HG02588 (cell line): ENCODE results near the gene C21orf58.
"Not testable (repeated sequence)": the region's sequence is repeated elsewhere in the genome, so short reads cannot be mapped to it uniquely, and the experiment has no call there.

ENCODE experiments used
- ATAC-seq: cut with Tn5 transposase; IDR thresholded peaks from one replicate; pipeline ENCODE4 v1.9.1; 2021; ENCODE audit warnings: mild to moderate bottlenecking, moderate library complexity; ENCODE audit not compliant: unreplicated experiment

Gene C21orf58

DNA sequence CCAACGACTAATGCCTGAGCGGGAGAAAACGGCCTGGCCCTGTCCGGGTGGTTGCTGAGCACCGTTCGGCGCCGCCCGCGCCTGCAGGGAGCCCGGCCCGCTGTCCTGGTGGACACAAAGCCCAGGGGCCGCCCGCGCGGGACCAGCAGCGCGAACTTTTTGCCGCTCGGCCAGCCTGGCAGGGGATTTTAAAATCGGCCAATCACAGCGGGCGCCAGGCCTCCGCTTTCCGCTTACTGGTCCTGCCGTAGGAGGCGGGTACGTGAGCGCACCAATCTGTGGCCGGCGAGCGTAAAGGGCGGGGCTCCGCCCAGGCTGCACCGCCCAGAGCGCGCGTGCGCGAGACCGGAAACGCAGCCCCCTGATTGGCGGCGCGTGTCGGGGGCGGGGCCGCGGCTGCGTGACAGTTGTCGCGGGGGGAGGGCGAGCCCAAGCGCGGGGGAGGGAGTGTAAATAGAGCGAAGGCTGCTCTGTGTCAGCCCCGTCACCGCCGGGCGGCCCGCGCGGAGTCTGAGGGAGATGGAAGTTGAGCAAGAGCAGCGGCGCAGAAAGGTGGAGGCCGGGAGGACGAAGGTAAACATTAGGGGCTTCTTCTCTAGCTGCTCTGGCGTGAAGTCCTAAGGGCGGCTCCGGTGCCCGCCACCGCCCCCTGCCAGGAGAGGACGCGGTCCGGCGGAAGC lies at the start of gene C21orf58, which contains the start of gene PCNT:
Gene C21orf58, minus strand, starts transcription at position 161 of the 680 bp plus-strand sequence. CDS start 1,132 bp downstream, outside the sequence.
Gene PCNT, plus strand, starts transcription at position 447 of the 680 bp plus-strand sequence. Its CDS starts 73 bp downstream, at position 520.
- peak; percentile 78 for ATAC-seq

DNA sequence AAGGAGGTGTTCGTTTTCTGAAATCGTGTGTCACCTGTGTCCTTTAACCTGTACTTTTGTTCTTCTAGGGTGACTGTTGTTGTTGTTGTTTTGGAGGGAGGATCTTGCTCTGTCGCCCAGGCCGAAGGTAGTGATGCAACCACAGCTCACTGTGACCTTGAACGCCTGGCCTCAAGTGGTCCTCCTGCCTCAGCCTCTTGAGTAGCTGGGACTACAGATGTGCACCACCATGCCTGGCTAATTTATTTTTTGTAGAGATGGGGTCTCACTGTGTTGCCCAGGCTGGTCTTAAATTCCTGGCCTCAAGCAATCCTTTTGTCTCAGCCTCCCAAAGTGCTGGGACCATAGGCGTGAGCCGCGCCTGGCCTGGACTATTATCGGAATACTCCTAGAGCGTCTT lies 49.3 kb upstream of the C21orf58 start:
- ATAC-seq = not testable (repeated sequence)

DNA sequence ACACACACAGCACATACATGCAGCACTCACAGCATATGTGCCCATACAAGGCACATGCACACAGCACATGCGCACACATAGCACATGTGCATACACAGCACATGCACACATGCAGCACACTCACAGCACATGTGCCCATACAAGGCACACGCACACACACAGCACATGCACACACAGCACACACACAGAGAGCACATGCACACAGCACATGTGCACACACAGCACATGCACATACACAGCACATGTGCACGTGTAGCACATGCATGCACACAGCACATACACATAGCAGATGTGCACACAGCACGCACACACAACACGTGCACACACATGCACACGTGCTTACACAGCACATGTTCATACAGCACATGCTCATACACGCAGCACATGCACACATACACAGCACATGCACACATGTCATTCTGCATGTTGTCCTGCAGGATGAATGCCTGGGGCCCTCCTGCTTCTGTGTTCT lies 48.4 kb upstream of the C21orf58 start:
- ATAC-seq = no peak

DNA sequence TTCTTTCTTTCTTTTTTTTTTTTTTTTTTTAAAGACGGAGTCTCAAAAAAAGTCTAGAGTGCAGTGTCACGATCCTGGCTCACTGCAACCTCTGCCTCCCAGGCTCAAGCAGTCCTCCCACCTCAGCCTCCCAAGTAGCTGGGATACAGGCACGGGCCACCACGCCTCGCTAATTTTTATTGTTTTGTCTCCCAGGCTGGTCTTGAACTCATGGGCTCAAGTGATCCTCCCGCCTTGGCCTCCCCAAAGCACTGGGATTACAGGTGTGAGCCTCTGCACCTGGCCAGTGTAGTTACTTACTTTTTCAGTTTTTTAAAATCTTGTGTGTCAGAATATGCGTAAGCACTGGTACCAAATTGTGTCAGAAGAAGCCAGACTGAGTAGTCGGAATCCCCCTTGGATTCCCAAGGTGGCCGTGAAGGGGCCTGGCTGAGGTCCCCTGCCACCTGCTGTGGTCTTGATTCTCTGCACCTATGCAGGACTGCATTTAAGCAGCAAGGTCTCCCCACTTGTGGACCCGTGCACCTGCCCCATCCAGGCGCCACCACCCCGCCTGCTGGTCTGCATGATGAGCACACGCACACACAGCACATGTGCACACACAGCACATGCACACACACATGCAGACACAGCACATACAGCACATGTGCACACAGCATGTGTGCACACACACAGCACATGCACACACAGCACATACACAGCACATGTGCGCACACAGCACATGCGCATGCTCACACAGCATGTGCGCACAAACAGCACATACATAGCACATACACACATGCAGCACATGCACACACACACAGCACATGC lies 47.7 kb upstream of the C21orf58 start:
- no peak for ATAC-seq

DNA sequence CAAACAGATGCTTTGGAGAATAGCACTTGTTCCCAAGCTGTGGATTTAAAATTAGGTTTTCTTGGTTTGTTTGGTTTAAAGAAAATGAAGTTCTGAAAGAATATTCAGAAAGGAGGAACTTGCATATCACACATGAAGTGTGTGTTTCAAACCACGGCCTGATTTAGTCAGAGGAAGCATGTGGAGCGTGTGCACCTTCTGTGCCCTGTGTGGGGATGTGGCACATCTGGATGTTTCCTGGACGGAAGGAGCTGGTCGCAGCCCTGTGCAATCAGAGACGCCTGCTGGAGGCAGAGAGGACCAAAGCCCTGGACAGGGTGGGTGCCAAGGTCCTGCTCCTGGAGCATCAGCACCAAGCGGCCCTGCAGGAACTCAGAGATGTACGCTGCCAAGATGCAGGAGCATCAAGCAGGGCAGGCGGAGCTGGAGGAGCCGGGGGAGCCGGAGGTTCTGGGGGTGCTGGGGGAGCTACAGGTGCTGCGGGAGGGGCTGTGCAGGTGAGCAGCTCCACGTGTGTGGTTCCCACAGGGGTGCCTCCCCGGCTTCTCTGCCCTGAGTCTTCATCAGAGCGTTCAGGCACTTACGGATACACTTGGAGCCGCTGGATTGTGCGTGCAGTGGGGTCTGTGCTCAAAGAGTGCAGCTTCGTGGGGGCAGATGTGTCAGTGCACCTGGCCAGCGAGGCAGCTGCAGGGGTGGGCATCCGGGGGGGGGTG lies 46.0 kb upstream of the C21orf58 start:
- ATAC-seq = no peak

DNA sequence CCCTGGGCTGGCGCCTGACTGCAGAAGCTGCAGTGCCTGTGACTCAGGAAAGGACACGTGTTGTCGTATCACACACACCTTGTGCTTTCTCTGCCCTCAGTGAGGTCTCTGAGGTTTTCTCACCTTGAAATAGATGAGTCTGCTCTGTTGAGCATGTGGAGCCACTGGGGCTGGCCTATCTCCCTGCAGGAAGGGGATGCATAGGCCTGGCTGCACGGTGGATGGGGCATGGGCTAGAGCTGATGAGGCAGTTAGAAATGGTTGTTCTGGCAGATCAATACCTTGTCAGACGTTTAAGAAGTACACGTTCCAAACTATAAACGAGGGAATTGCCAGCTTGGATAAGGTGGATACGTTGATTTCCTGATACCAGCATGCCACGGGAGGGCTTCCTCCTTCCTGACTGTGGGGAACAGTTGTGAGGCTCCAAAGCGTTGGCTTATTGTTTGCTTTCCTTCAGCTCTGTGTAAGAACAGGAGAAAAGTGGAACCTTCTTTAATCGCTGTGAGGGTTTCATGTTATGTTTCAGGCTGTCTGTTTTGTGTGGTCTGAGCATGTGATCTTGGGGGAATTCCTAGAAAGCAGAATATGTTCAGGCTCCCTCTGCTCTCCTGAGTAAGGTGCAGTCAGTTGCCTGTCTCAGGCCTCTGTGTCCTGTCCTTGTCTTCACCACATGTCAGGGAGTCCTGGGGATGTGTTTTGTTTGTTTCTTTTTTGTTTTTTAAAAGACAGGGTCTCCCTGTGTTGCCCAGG lies 45.0 kb upstream of the C21orf58 start:
- ATAC-seq = peak; percentile 58

DNA sequence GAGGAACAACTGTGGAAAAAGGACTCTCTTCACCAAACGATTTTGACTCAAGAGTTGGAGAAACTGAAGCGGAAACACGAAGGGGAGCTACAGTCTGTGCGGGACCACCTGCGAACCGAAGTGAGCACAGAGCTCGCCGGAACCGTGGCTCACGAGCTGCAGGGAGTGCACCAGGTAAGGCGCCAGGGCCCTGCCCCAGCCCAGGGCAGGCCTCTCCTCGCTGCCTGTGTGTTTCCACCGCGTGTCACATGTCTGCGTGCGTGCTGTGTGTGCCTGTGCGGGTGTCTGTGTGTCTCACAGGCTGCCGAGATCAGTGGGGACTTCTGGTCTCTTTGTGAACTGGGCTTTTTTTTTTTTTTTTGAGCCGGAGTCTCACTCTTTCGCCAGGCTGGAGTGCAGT lies 43.3 kb upstream of the C21orf58 start:
- no peak for ATAC-seq

DNA sequence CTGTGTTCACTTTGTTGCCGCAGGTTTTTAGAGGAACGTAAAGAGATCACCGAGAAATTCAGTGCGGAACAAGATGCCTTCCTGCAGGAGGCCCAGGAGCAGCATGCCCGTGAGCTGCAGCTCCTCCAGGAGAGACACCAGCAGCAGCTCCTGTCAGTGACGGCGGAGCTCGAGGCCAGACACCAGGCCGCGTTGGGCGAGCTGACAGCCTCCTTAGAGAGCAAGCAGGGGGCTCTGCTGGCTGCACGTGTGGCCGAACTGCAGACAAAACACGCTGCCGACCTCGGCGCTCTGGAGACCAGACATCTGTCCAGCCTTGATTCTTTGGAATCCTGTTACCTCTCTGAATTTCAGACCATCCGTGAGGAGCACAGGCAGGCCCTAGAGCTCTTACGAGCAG lies 42.9 kb upstream of the C21orf58 start:
- no peak for ATAC-seq

DNA sequence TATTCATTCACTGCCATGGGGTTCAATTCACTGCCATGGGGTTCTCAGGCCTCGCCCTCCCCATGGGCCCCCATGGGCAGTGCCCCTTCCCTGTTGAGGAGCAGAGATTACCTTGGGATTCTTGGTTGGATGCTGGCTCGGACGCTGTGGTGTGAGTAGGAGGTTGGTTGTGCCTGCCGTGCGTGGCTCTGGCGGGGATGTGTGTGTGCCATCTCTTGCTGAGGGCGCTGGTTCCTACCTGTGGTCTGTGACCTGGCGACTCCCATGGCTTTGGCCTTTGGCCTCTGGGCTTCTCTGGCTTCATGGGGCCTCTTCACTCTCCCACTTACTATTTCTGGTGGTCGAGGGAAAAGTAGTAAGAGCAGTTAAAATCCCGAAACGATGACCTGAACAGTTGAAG lies 42.4 kb upstream of the C21orf58 start:
- no peak for ATAC-seq

DNA sequence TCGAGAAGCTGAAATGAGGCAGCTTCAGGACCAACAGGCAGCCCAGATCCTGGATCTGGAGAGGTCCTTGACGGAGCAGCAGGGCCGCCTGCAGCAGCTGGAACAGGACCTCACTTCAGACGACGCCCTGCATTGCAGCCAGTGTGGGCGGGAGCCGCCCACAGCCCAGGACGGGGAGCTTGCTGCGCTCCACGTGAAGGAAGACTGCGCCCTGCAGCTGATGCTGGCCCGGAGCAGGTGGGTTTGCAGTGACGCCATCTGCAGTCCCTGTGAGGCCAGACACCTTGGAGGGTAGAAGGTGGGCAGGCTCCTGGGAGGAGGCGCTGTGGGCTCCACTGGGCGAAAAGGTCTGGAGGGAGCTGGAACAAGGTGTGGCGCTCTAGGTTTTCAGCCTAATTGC lies 40.0 kb upstream of the C21orf58 start:
- ATAC-seq = no peak

DNA sequence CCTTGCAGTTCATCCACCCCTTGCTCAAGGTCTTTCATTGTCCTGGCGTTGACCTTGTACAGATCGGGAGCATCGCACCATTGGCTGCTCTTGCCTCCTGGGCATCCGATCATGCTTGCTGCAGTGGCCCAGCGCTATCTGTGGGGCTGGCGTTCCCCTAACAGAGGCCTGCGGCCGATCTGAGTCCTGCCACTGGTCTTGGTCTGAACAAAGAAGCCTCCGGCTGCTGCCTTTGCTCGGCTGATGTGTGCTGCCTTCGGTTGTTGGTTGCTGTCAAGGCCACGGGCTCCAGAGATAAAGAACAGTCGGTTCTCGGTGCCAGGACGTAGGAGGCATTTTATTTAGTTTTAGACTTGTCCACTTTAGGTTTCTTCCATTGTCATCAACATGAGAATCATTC lies 39.3 kb upstream of the C21orf58 start:
- ATAC-seq = no peak

DNA sequence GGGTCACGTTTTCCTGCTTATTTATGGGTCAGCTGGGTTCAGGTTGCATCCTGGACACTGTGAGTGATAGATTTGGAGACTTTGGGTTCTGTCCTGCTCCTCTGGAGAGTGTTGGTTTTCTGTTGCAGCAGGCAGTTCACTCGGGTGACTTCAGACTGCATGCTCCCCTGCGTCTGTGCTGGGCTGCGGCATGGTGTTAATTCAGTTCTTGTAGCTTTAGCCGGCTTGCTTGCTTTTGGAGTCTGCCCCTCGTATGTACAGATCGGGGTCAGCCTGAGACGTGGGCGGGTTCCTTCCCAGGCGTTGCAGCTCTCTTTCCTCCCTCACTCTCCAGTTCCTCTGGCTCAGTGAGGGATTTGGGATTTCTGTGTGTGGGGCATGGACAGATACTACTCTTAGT lies 38.3 kb upstream of the C21orf58 start:
- ATAC-seq = no peak

DNA sequence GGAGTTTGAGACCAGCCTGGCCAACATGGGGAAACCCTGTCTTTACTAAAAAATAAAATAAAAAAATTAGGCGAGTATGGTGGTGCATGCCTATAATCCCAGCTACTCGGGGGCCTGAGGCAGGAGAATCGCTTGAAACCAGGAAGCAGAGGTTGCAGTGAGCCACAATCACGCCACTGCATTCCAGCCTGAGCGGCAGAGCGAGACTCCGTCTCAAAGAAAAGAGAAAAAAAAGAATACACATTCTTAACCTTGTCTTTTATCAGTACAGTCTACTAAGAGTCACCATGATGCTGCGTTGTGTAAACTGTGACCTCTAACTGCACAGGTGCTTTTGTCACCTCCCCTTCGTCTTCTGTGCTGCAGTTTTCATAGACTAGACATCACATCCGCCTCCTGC lies 37.5 kb upstream of the C21orf58 start:
- ATAC-seq = no peak

DNA sequence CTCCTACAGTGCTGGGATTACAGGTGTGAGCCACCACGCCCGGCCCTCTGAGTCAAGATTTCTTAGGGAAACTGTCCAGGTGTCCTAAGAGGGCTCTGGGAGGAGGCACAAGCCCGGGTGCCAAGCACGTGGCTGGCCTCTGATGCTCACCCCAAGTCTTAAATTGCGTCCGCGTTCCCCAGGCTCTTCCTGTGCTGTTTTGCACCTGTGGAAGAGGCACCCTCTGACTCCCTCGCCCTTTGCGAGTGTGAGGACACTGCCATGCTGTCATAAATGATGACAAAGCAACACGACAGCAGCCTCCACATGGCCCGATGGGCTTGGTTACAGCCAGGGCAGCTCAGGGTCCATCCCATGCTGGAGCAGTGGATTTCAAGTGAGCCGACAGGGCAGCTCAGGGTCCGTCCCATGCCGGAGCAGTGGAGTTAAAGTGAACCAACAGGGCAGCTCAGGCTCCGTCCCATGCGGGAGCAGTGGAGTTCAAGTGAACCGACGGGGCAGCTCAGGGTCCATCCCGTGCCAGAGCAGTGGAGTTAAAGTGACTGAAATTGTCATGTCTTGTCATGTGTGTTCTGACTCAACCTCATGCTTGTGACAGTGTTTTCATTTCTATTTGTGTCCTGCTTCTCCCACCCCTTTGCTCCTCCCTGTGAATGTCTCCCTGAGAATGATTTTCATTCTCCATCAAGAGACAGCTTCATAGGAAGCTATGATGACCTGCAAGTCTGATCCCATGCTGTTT lies 34.2 kb upstream of the C21orf58 start:
- no peak for ATAC-seq

DNA sequence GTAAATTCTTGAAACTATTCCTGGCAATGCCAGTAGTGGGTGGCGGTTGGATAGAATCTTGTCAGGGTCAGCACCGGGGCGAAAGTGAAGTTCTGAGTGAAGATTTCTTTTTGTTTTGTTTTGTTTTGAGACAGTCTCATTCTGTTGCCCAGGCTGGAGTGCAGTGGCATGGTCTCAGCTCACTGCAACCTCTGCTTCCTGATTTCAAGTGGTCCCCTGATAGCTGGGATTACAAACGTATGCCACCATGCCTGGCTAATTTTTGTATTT lies 33.6 kb upstream of the C21orf58 start:
- ATAC-seq = no peak

DNA sequence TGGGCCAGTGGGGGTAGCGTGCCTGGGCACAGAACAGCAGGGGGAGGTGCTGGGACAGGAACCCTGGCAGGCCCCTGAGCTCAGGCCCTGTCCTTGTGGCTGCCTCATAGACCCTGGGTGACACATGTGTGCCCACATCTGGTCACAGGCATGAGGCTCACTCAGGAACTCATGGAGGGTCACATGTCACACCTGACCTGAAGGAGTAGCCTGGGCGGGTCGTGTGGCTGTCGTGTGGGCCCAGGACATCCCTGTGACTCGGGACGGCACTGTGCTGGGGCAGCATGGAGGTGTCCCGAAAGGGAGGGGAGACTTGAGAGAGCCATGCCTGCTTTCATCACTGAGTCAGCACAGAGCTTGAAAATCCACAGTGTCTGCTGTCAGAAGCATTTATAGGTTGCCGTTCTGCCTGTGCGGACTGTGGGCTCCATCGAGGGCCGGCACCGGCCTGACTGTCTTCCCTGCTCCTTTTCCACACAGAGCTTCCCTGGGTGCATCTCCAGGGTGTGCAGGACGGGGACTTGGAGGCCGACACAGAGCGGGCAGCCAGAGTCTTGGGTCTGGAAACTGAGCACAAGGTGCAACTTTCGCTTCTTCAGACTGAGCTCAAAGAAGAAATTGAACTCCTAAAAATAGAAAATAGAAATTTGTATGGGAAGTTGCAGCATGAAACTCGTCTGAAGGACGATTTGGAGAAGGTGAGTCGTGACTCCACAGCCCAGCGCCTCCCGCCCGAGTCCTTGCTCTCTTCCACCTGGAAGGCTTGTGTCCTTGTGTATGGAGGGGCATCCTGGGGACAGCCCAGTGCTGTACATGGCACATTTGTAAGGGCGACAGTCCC lies 33.0 kb upstream of the C21orf58 start:
- no peak for ATAC-seq

DNA sequence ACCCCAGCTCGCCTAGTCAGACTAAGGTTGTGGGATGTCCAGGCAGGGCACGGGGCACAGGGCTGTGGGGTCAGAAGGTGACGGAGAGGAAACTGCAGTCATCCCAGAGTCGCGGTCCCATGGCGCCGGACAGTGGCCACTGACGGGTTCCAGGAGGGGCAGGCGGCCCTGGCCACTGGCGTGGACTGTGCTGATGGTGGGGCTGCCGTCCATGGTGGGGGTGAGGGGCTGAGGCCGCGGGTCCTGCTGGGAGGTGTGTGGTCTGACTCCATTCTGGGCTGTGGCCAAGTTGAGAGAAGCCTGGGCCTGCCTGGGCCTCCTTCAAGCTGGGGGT lies 32.3 kb upstream of the C21orf58 start:
- ATAC-seq = no peak

DNA sequence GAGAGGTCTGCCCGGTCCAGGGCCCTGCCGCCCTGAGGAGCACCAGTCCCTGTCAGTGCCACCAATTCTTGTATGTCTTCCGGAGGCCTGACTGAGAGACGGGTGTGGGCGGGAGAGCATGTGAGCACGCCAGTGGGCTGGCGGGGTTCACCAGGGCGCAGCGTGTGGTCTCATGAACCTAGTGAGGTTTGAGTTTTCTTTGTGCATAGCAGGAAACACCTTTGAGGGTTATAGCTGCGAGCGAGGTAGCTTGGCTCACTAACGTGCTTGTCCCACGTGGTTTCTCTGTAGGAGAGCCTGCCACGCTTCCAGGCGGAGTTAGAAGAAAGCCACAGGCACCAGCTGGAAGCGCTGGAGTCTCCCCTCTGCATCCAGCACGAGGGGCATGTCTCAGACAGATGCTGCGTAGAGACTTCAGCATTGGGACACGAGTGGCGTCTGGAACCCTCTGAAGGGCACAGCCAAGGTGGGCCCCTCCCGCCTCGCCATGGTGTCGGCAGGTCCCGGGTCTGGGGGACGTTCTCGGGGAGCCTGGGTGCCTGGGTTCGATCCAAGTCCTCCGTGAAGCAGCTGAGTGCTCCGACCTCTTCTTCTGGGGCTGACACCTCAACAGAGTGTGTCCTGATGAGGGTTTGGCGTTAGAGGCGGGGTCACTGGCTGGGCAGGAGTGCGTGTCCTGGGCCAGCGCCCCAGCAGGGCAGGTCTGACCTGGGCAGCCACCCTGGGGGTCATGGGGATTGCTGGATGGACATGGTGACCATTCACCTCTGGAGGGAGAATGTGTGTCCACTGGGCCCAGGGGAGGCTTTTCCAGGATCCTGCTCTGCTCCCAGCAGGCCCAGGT lies 31.7 kb upstream of the C21orf58 start:
- ATAC-seq = no peak

DNA sequence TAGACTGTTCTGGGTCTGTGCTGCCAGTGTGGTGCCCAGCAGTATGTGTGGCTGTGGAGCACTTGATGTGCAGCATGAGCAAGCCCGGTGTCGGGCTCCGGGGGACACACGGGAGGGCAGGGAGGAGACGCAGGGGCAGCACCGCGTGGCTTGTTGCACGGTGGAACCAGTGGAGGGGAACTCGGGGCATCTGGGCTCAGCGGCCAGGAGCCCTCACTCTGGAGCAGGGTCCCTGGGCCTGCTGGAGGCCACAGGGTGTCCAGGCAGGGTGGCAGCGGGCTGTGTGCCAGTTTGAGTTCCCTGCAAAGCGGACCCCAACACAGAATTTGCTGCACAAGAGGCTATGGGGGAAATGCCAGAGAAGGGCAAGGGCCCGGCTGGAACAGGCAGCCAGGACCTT lies 30.8 kb upstream of the C21orf58 start:
- ATAC-seq = no peak
